NCI-H2227 (cell line): ENCODE data around the gene MAGI1.
"Not testable (repeated sequence)": the region's sequence is repeated elsewhere in the genome, so short reads cannot be mapped to it uniquely, and the experiment has no call there.

Source experiments
- DNase-seq: peaks from one replicate; lab custom pipeline; 2025; ENCODE audit not compliant: unreplicated experiment; lab: John Stamatoyannopoulos, UW

Gene MAGI1

GRCh38 chr3:65557899-65558564 lies 480.7 kb downstream of the MAGI1 start:
- DNase-seq: no peak

DNA sequence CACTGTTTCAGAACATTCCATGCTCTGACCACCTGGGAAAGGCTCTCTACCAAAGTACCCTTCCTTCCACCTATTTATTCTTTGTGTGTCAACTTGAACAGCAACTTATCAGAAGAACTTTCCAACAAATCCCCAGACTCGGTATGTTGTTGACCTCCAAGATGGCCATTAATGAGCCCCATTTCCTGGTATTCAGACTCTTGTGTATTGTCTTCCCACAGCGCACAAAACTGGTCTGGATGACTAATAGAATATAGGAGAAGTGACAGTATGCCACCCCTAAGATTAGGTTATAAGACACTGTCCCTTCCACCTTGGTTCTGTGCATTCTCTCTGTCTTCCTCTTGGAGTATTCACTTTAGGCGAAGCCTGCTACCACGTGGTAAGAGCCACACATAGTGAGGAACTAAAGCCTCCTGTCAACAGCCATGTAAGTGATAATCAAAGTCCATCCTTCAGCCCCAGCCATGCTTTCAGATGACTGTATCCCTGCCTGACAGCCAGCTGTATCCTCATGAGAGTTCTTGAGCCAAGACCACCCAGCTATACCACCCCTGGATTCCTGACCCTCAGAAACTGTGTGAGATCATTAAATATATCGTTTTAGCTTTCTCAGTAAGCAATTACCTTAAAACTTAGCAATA lies 481.7 kb downstream of the MAGI1 start:
- no peak for DNase-seq

DNA sequence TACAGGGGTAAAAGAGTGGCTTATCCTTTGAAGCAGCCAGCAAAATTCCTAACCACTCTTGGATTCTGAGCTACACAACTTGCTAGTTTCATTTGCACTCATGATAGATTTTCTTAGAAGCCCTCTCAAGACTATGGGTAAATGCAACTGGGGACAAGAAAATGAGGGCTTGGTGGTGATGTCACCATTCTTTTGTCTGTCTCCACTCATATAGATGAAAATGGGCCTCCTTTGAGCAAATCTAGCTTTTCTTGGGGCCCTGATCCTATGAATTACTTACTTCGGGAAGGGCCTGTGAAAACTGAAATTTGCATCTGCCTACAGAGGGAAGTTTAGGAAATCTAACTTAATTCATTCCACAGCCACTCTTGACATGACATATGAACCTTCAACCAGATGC lies 486.3 kb downstream of the MAGI1 start:
- DNase-seq: no peak

DNA sequence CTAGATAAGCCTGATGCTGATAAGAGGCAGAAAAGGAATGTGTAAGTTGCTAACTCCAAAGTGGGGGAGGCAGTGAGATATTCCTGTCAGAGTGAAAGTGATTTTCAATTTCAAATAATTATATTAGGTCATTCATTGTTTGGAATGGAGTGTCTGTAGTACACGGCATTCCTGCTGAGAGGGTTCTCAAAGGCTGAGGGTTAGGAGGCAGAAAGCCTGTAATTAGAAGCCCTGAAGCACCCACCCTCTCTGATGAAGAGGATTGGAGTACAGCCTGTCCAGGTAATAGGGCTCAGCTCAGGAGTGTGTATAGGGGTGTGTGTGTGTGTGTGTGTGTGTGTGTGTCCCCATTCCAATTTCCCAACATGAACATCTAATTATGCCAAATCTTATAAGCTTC lies 486.8 kb downstream of the MAGI1 start:
- DNase-seq: peak; percentile 81

DNA sequence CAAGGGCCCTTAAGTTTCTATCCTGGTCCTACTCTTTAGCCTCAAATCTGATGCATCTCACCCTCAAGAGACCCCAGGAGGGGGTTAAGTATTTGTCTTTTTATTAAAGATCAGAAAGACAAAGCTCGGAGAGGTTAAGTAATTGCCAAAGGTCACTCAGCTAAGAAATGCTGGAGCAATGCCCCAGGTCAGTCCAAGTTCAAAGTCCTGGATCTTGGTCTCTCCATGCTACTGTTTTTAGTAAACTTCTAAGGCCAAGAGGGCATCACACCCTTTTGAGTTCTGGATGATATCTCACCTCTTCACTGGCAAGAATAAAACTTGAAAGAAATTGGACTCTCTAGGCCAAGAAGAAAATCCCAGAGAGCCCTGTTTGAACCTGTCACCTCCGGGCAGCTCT lies 488.6 kb downstream of the MAGI1 start:
- no peak for DNase-seq

DNA sequence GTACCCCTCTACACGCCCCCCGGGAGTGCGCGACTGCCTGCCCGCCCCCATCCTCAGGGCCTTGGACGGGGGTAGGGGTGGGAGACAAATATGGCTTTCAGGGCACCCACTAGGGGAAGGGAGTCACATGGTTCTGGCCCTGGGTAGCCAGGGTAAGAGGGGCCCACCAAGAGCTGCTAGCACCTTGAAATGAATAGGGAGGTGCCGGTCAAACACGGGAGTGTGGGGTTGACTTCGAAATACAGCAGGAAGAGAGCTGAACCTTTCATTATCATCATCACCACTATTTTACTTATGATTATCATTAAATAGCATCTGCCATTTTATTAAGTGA lies 489.1 kb downstream of the MAGI1 start:
- no peak for DNase-seq

GRCh38 chr3:65548848-65549625 lies 489.7 kb downstream of the MAGI1 start:
- DNase-seq: peak; percentile 26

DNA sequence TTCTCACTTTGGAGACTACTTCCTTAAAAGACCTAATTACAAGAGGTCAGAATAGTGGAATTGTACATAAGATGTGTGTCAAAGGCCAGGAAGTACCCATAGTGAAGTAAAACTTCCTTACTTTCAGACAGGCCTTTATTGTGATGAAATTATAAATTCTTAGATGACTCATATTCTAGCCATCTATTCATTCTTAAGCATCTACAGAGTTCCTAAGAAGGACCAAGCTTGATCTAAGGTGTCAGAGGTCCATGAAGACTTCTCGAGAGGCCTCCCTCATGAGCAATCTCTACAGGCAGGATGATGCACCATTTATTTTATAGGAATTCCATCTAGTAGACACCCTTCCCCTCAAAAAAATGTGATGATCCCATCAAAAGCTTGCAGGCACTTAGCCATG lies 493.3 kb downstream of the MAGI1 start:
- DNase-seq: no peak

- DNase-seq: not testable (repeated sequence)
These were observed 495.3 kb downstream of the MAGI1 start for GRCh38 chr3:65543391-65543790.

DNA sequence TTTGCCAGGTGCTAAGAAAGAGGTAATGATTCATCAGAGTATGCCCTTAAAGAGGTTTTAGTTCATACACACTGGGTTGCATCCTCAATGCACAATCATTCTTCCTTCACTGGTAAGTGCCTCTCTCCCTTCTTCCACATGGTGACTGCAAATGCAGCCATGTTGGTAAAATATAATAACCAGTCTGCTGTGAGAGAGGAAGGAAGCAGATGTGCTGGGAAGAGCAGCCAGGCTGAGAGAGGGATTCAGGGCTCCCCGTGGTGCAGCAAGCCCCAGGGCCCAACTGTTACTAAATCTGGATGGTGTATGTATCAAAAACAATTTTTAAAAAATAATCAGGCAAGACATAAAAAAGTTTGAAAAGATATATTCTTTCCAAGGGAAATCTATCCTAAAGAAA lies 498.1 kb downstream of the MAGI1 start:
- DNase-seq: peak; percentile 12

GRCh38 chr3:65539616-65540015 lies 499.1 kb downstream of the MAGI1 start:
- no peak for DNase-seq

DNA sequence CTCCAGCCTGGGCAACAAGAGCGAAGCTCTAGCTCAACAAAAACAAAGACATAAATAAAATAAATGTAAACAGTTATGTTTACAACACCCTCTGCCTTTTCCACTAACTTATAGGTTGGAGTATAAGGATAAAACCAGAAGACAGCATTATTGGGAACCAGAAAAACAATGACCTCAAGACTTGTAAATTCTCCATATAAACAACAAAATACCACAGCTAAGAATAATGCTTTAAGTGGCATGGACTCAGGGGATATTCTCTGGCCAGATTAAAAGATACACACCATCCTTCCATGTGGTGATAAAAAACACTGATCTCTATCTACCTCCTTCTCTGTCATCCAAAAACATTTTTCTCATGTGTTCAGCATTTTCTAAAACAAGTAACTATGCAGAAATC lies 500.6 kb downstream of the MAGI1 start:
- no peak for DNase-seq

DNA sequence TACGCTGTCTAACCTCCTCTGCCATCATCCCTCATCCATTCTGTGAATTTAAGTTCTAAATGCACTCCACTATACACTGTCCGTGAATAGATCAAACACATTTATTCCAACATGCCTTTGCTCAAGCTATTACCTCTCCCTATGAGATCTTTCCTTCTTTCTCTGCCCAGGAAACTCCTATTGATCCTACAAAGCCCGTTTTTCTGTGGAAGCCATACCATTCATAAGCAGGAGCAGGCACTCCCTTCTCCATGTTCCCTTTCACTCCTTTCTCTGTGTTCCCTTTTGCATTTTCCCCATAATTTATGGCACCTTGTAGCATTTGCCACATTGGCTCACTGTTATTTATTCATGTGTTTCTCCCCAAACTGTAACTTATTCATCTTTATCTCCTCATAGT lies 501.6 kb downstream of the MAGI1 start:
- no peak for DNase-seq

DNA sequence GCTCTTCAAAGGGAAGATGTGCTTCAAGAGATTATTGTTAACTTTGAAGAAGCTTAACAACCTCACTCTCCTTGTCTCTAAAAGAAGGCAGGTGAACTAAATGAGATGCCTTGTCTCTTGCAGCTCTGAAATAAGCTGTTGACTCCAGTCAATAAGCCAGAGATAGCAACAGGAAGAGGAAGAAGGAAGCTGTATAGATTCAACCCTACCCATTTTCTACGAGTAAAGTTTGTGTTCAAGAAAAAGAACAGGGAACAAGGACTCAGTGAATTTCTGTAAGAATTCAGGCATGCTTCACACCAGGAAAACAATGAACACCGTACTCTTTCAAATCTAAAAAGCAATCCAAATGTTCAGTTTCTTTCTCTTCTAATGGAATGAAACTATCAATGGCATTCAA lies 503.5 kb downstream of the MAGI1 start:
- no peak for DNase-seq

GRCh38 chr3:65534805-65535204 lies 503.9 kb downstream of the MAGI1 start:
- DNase-seq: no peak

GRCh38 chr3:65532749-65533148 lies 506.0 kb downstream of the MAGI1 start:
- no peak for DNase-seq

DNA sequence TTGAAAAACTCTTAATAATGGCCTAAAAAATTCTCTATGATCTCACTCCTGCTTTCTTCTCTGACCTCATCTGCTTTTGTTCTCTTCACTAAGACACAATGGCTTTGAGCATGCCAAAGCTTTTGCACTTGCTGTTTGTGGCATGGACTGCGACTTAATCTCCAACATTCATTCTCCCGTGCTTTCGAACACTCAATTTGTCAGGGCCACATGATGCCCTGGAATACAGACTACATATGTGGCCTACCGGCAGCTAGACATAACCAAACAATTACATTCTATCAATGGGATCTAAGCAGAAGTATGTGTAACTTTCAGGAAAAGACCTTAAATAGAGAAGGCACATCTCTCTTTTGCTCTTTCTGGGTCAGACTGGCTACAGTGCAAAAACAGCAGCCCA lies 506.5 kb downstream of the MAGI1 start:
- no peak for DNase-seq

DNA sequence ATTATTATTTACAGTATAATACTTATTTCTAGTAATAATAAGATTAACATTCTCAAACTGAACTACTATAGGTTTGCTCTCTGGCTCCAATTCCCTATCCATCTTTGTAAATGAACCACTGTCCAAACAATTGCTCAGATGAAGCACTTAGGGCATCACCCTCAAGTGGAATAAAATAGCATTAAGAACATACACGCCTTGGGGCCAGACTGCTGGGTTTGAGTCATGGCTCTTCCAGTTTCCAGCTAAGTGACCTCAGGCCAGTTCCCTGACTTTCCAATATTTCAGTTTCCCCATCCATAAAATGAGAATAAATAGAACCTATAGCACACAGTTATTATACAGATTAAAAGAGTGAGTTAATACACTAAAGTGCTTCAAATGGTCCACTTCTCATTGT lies 507.2 kb downstream of the MAGI1 start:
- no peak for DNase-seq

- DNase-seq: no peak
These were observed 512.1 kb downstream of the MAGI1 start for GRCh38 chr3:65526656-65527055.

GRCh38 chr3:65524584-65524983 lies 514.1 kb downstream of the MAGI1 start:
- DNase-seq: no peak

DNA sequence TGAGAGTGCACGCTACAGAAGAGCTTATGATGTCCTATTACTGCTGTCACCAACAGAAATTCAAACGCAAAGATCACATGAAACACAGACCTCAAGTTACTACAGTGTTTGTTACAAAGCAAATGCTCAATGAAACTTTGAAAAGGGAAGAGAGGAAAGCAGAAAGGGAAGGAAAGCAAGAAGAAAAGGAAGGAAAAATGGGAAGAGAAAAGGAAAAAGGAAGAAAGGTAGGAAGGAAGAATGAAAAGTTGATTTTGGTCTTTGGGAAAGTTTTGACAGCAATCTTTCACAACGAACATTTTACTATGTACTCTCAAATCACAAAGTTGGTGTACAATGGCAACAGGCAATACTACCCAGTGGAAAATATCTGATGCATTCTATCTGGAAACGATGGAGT lies 514.8 kb downstream of the MAGI1 start:
- DNase-seq: no peak

- no peak for DNase-seq
These were observed 517.7 kb downstream of the MAGI1 start for GRCh38 chr3:65521032-65521431.
